Panc1 (cell line): ENCODE results near the gene CDC5L. TPM values are rescaled to one million over a fixed set of nuclear protein-coding genes. Genes with fewer than 3 reads are reported as not detected.

Experiments used
- ATAC-seq: fragments of 200-7000 bp; cut with Tn5 transposase; 2 replicates; pipeline ENCODE4 v1.9.1; 2020; ENCODE audit warnings: mild to moderate bottlenecking, moderate library complexity
- BruUV-seq: library from RNA; stranded (reverse); fragments of 400-500 nt; replicated peaks from 2 replicates; lab custom pipeline; 2021; lab: Mats Ljungman, UMichigan
- CTCF ChIA-PET: fragments of 300-600 bp; sonication (Branson Sonifier 250); formaldehyde crosslinking; loops from one replicate; lab custom pipeline; 2022; ENCODE audit warnings: antibody characterized with exemption; lab: Charles Lee
- POLR2A ChIA-PET: fragments of 300-600 bp; sonication (Branson Sonifier 250); formaldehyde crosslinking; loops from one replicate; lab custom pipeline; 2022; ENCODE audit warnings: antibody characterized with exemption; lab: Charles Lee
- DNase-seq: peaks from one replicate; pipeline ENCODE4 v3.0.0-alpha.2; 2010; ENCODE audit warnings: low read depth, low spot score
- H3K27ac ChIP-seq: 2 replicates; pipeline ENCODE4 v1.5.1; 2011; ENCODE audit warnings: mild to moderate bottlenecking, low read length, inconsistent platforms
- H3K27me3 ChIP-seq: fragments of 200-500 bp; sonication (Bioruptor generic); 2 replicates; pipeline ENCODE4 v1.6.0; 2014; ENCODE audit warnings: low read length, inconsistent platforms; ENCODE audit not compliant: control insufficient read depth, insufficient read depth
- H3K36me3 ChIP-seq: fragments of 200-500 bp; sonication (Bioruptor generic); 2 replicates; pipeline ENCODE4 v1.5.1; 2014; ENCODE audit warnings: inconsistent platforms, mild to moderate bottlenecking, low read length, moderate library complexity; ENCODE audit not compliant: control insufficient read depth, insufficient read depth
- H3K4me1 ChIP-seq: 2 replicates; pipeline ENCODE4 v1.5.1; 2011; ENCODE audit warnings: inconsistent platforms, mild to moderate bottlenecking, low read length, moderate library complexity; ENCODE audit not compliant: control insufficient read depth, insufficient read depth
- H3K4me3 ChIP-seq, 2 experiments: 2 replicates each; pipeline ENCODE4 v1.5.1; 2011 to 2012; ENCODE audit warnings: low read depth in 2 of 2, low read length in 2 of 2, mild to moderate bottlenecking in 2 of 2, inconsistent platforms in 1 of 2, moderate library complexity in 1 of 2
- H3K9me3 ChIP-seq: fragments of 200-500 bp; sonication (Bioruptor generic); 2 replicates; pipeline ENCODE4 v1.5.1; 2014; ENCODE audit warnings: low read depth, mild to moderate bottlenecking, inconsistent platforms, low read length, moderate library complexity; ENCODE audit not compliant: control insufficient read depth, insufficient read depth
- POLR2AphosphoS5 ChIP-seq: IDR thresholded peaks from 2 replicates; pipeline ENCODE4 v1.6.1; 2012; ENCODE audit warnings: mild to moderate bottlenecking, low read depth, low read length, moderate library complexity
- SIN3A ChIP-seq: IDR thresholded peaks from 2 replicates; pipeline ENCODE4 v1.6.1; 2012; ENCODE audit warnings: low read depth, mild to moderate bottlenecking, low read length, moderate library complexity, borderline replicate concordance; ENCODE audit not compliant: insufficient read depth
- TCF7L2 ChIP-seq: IDR thresholded peaks from 2 replicates; pipeline ENCODE4 v1.6.1; 2011; ENCODE audit warnings: mild to moderate bottlenecking, low read depth, low read length, inconsistent platforms
- in situ Hi-C: cut with HindIII; loops from 2 replicates; pipeline ENCODE4 v1.10.0; 2016; ENCODE audit warnings: low sequenced_read_pairs, low pct_unique_long_range_greater_than_20kb
- intact Hi-C: fragments of 100-400 bp; cut with micrococcal nuclease; formaldehyde crosslinking; loops from one replicate; pipeline ENCODE4 v1.10.0; 2022; ENCODE audit not compliant: unreplicated experiment
- total RNA-seq: library from RNA; stranded (reverse); gene quantifications from one replicate; pipeline ENCODE4 v1.2.1, GENCODE V29; 2021; ENCODE audit not compliant: unreplicated experiment
- TF ChIP-seq, protein P1 (sequence below), 2 experiments: IDR thresholded peaks; 2 replicates each; pipeline ENCODE4 v1.6.1; 2011 to 2012; ENCODE audit warnings: low read depth in 2 of 2, control low read depth in 1 of 2, low read length in 1 of 2, mild to moderate bottlenecking in 1 of 2, moderate library complexity in 1 of 2; ENCODE audit not compliant: insufficient read depth in 1 of 2
- TF ChIP-seq, protein P2 (sequence below): fragments of 450-650 bp; IDR thresholded peaks from 2 replicates; pipeline ENCODE4 v1.5.1; 2017; ENCODE audit warnings: mild to moderate bottlenecking

The CDC5L gene
- total RNA-seq, 1 experiment from 2014 or later: 23.3 TPM

DNA sequence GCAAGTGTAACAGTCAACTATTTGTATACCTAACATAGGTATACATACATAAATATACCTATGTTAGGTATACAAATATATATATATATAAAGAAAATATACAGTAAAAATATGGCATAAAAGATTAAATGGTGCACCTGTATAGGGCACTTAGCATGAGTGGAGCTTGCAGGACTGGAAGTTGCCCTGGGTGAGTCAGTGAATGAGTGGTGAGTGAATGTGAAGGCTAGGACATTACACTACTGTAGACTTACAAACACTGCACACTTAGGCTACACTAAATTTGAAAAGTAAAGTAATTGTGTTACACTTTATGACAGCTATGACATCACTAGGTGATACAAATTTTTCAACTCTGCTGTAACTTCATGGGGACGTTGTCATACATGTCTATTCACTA, 65.6 kb downstream of the CDC5L start:
- Histone ChIP-seq H3K36me3 (peaks cover 3% of the 10 kb centered on the region; the same call in 1 of the 2 replicates), H3K9me3 (no peaks in the 10 kb centered on the region), H3K4me3 (no peak overlapping the region), H3K27ac (no peak overlapping the region), H3K27me3 (no peaks in the 10 kb centered on the region; the same call in 1 of the 2 replicates), H3K4me1 (no peaks in the 10 kb centered on the region)
- TF ChIP-seq POLR2AphosphoS5 (no peak), SIN3A (no peak), TCF7L2 (no peak)
- TF ChIP-seq, protein P1, sequence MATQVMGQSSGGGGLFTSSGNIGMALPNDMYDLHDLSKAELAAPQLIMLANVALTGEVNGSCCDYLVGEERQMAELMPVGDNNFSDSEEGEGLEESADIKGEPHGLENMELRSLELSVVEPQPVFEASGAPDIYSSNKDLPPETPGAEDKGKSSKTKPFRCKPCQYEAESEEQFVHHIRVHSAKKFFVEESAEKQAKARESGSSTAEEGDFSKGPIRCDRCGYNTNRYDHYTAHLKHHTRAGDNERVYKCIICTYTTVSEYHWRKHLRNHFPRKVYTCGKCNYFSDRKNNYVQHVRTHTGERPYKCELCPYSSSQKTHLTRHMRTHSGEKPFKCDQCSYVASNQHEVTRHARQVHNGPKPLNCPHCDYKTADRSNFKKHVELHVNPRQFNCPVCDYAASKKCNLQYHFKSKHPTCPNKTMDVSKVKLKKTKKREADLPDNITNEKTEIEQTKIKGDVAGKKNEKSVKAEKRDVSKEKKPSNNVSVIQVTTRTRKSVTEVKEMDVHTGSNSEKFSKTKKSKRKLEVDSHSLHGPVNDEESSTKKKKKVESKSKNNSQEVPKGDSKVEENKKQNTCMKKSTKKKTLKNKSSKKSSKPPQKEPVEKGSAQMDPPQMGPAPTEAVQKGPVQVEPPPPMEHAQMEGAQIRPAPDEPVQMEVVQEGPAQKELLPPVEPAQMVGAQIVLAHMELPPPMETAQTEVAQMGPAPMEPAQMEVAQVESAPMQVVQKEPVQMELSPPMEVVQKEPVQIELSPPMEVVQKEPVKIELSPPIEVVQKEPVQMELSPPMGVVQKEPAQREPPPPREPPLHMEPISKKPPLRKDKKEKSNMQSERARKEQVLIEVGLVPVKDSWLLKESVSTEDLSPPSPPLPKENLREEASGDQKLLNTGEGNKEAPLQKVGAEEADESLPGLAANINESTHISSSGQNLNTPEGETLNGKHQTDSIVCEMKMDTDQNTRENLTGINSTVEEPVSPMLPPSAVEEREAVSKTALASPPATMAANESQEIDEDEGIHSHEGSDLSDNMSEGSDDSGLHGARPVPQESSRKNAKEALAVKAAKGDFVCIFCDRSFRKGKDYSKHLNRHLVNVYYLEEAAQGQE (IDR thresholded peaks at IDR 0.05; ENCODE audit: insufficient read depth in 1 of 2, low read depth in 2 of 2, low read length in 1 of 2): no peak
- TF ChIP-seq, protein P2, sequence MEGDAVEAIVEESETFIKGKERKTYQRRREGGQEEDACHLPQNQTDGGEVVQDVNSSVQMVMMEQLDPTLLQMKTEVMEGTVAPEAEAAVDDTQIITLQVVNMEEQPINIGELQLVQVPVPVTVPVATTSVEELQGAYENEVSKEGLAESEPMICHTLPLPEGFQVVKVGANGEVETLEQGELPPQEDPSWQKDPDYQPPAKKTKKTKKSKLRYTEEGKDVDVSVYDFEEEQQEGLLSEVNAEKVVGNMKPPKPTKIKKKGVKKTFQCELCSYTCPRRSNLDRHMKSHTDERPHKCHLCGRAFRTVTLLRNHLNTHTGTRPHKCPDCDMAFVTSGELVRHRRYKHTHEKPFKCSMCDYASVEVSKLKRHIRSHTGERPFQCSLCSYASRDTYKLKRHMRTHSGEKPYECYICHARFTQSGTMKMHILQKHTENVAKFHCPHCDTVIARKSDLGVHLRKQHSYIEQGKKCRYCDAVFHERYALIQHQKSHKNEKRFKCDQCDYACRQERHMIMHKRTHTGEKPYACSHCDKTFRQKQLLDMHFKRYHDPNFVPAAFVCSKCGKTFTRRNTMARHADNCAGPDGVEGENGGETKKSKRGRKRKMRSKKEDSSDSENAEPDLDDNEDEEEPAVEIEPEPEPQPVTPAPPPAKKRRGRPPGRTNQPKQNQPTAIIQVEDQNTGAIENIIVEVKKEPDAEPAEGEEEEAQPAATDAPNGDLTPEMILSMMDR: no peak
- DNase-seq (no peak), ATAC-seq (no peak)
- BruUV-seq: no TSS peak
- POLR2A ChIA-PET: no interaction called here
- in situ Hi-C loops: no loop called here
- CTCF ChIA-PET: no interaction called here
- intact Hi-C loops: no loop called here

DNA sequence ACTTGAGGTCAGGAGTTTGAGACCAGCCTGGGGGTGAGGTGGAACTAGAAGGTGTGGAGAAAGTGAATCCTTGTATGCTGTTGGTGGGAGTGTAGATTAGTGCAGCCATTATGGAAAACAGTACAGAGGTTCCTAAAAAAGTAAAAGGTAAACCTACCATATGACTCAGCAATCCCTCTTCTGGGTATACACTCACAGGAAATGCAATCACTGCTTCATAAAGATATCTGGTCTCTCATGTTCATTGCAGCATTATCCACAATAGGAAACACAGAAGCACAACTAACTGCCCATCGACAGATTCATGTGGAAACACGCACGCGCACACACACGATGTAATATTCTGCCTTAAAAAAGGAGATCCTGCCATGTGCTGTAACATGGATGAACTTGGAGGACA, 66.7 kb downstream of the CDC5L start:
- Histone ChIP-seq H3K27me3 (no peaks in the 10 kb centered on the region; the same call in 1 of the 2 replicates), H3K9me3 (no peaks in the 10 kb centered on the region), H3K4me3 (no peak overlapping the region), H3K36me3 (peaks cover 3% of the 10 kb centered on the region; the same call in 1 of the 2 replicates), H3K4me1 (no peaks in the 10 kb centered on the region), H3K27ac (no peak overlapping the region)
- ChIA-PET POLR2A (no interaction called here), CTCF (interaction anchor here (2.4 kb wide), 1 partner anchor 16 kb away, joined by 10 read pairs; no protein-coding TSS in a partner anchor)
- TF ChIP-seq, protein P2: no peak
- TF ChIP-seq TCF7L2: no peak
- TF ChIP-seq POLR2AphosphoS5: no peak
- TF ChIP-seq, protein P1 (IDR thresholded peaks at IDR 0.05; ENCODE audit: insufficient read depth in 1 of 2, low read depth in 2 of 2, low read length in 1 of 2): no peak
- TF ChIP-seq SIN3A: no peak
- in situ Hi-C loops: no loop called here
- DNase-seq (no peak), ATAC-seq (no peak)
- intact Hi-C loops: no loop called here
- BruUV-seq: no TSS peak
